ENCODE results near the gene SPOP. TPM values are rescaled to one million over a fixed set of nuclear protein-coding genes. Genes with fewer than 3 reads are reported as not detected.

Gene SPOP
- 60.1 and 67.3 TPM in 2 replicates for total RNA-seq

GRCh38 chr17:49677933-49678847 lies at the start of gene SPOP:
TSS of gene SPOP (minus strand) at chr17:49678097. CDS start at chr17:49622810, 55,287 bp downstream.

DNA sequence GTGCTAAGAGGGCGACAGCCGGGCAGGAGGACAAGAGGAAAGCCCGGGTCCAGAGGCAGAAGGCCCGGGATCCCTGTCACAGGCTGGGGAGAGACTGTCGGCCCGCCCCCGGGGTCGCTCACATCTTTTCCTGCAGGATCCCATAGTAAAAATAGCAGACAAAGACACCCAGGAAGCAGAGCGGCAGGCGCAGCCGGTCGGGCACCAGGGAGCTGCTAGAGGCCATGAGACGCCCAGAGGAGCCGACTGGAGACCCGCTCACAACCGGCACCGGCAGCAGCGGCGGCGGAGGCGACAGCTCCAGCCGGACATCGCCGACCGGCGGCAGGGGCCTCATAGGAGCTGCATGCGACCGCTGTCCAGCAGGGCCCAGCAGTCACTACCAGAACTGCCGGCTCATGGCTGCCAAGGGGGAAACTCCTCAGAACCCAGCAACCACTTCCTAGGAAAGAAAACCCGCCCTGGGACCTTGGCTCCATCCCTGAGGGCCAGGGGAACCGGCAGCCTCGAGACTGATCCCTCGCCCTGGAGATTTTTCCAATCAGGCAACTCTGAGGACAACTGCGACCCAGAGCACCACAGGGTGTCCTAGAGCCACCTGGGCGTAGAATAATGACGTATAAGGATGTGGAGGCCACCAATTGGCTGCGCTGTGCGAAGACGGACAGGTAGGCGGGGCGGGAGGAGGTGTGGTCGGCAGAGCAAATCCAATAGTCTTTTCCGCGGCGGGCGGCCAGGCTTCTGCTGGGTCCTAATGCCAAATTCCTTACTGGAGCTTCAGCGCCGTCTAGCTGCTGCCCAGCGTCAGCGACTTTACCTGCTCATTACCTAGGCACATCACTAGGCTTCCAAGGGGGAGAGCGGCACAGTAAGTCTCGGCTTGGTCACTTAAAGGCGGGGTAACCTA lies 30.0 kb upstream of the SPOP start, which contains the start of gene SLC35B1:
SLC35B1 (minus strand) TSS at position 357 of the 907 bp plus-strand sequence; CDS start at position 226, 131 bp downstream.

GRCh38 chr17:49575679-49576087 lies 102.2 kb downstream of the SPOP start, which contains the start of gene NXPH3:
TSS of gene NXPH3 (plus strand) at chr17:49575871. CDS start at chr17:49576220, 349 bp downstream.

Other genes starting within 250 kb of the SPOP start
- 0.12 and 0.81 TPM in 2 replicates for gene NGFR, start 182.8 kb downstream of the SPOP start, total RNA-seq
- 0.49 and 0.85 TPM in 2 replicates for gene NXPH3, start 102.2 kb downstream of the SPOP start, total RNA-seq
- gene SLC35B1, start 29.9 kb upstream of the SPOP start, total RNA-seq: 48.8 and 53.2 TPM in 2 replicates
- gene FAM117A, start 86.0 kb upstream of the SPOP start, total RNA-seq: 2.9 and 3.4 TPM in 2 replicates
- gene KAT7, start 110.6 kb upstream of the SPOP start, total RNA-seq: 41.7 and 50.6 TPM in 2 replicates
- gene TAC4, start 170.0 kb upstream of the SPOP start, total RNA-seq: not detected in 2 replicates